GM18517 (cell line): ENCODE measurements around the gene CPE.

Source experiments
- ATAC-seq: cut with Tn5 transposase; IDR thresholded peaks from one replicate; pipeline ENCODE4 v1.9.1; 2021; ENCODE audit warnings: mild to moderate bottlenecking, moderate library complexity; ENCODE audit not compliant: unreplicated experiment

CPE gene

DNA sequence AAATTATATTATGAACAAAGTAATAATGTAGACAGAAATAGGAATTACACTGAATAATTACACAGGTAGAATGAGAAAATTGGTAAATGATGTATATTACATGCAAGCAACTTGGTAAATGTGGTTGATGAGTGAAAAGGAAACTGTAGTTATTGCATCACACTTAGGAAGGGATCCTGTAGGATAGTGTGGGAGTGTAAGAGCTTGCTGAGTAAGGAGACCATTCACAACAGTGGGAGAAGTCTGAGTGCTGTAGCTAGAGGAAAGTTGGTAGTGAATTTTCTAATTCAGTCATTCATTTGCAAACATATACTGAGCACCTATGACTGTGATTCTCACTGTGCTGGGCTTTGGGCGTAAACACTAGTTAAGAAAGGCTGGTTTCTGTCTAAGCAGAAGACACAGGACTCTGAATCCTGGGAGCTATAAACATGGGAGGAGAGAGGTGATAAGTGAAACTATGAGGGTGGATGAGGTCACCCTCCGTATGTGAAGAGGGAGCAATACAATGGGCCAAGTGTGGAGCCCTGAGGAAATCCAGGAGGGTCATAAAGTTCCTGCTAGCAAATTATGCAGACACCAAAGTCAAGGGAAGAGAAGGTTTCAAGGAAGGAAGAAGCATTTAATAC is 14.2 kb upstream of the CPE start:
- ATAC-seq: no peak

DNA sequence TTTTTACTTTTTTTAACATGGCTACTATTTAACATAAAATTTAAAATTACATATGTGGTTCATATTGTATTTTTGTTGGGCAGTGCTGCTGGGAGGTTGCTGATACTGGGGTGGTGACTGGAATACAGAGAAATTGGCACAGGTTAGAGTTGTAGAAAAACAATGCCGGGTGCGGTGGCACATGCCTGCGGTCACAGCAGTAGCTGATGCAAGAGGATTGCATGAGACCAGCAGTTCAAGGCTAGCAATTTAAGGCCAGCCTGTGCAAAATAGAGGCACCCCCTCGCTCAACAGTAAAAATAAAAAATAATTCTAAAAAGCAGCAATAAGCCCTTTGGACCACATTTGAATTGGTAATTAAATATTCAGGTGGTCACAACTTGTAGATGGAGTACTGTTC is 11.8 kb upstream of the CPE start:
- ATAC-seq: no peak

DNA sequence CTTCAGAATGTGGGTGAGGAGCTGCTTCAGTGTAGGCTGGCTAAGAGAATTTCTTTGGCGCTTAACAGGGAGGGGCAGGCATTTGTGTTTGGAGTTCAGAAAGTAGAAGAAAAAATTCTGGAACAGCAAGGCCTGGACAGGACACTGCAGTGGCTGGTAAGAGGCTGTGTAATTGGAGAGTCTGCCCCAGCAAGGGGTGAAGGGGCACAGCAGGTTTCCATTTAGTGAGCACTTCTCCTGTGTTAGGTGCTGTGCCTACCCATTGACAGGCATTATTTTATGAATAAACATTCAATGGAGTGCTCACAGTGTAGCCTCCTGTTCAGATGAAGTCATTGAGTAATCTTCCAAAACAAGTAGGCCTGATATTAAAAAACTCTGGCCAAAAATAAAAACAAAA is 10.7 kb upstream of the CPE start:
- ATAC-seq: no peak

DNA sequence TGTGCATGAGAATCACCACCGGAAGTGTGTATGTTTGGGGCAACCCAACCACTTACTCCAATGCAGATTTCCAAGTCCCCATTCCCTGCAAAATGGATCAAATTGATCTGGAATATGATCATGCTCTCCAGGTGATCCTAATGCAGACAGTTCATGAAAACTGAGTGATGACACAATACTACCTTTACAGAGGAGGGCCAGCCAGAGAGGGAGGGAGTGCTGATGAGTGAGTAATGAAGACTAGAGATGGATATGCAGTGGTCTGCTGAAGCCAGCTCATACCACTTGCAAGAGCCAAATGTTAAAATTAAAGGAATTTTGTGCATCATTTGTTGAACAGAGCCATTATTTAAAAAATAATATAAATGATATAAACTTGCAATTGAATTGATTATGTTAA is 10.2 kb upstream of the CPE start:
- no peak for ATAC-seq

DNA sequence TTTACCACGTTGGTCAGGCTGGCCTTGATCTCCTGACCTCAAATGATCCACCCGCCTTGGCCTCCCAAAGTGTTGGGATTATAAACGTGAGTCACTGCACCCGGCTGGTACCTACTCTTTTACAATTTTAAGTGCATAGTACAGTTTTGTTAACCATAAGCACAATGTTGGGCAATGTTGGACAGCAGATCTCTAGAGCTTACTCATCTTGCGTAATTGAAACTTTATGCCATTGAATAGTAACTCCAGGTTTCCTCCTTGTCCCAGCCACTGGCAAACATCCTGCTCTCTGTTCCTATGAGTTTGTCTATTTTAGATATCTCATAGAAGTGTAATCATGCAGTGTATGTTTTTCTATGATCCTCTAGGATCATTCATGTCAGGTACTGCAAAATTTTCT is 9.3 kb upstream of the CPE start:
- ATAC-seq: no peak

DNA sequence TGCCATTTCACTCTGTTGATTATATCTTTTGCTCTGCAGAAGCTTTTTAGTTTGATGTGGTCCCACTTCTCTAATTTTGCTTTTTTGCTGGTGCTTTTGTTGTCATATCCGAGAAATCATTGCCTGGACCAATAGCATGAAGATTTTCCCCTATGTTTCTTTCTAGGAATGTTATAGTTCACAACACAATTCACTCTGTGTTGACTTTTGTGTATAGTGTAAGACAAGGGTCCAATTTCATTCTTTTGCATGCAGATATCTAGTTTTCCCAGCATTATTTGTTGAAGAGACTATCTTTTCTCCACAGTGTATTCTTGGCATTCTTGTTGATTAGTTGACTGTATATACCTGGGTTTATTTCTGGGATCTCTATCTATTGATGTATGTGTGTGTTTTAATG is 8.3 kb upstream of the CPE start:
- ATAC-seq: no peak

DNA sequence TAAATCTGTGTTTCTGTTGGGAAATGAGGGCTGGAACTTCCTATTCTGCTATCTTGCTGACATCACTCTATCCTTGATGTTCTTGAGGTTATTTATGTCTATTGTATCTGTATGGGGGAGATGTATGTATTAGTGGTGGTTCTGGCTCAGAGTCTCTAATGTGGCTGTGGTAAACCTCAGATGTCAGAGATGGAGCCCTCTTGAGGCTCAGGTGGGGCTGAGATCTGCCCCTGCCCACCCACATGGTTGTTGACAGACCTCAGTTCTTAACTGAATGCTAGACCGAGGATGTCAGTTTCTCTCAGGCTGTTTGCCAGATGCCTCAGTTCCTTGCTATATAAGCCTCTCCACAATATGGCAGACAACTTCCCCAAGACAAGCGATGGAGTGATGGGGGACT is 3.3 kb upstream of the CPE start:
- no peak for ATAC-seq

DNA sequence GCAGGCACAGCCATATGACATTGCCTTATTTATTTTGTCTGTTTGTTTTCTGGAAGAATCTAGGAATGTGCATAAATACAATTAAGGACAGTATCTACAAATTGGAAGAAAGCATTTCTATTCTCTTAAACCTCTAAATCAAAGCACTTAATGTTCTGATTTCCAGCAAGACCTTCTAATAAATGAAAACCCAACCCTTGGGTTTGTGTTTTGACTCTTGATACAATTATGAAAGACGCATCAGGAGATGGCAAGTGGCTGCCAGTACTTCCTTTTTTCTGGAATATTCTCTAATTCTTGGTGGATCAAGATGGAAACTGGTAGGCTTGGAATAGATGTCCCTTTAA is 437 bp upstream of the CPE start:
- no peak for ATAC-seq

DNA sequence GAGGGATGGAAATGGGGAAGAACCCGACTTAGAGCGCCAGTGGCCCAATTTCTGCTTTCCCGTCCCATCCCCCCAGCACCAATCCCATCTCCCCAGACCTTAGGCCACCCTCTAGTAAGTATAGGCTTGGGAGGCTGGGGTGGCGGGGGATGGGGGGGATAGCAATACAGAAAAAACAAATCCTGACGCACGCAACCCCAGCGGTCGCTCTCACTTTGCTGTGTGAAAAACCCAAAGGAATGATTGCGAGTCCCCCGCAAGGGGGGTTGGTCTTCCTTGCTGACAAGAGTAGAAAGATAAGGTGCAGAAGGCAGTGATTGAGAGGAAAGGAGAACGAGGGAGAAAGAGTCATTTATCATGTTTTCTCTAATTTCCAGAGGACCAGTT is 863 bp downstream of the CPE start:
- no peak for ATAC-seq

DNA sequence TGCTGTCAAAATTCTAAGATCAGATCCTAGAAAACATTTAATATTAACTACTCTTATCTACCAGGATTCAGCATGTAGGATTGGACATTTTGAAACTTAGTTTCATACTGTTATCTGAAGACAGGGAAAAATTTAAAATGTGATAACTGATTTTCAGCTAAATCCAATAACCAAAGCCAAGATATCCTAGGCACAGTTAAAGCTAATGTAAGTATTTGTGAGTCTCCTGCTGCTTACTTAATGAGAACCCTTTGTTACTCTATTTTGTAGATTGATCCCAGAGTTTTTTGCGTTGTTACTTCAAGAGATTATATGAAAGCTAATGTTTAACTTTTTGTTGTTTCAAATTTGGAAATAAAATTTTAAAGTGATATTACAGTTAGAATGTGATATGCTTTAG is 2.0 kb downstream of the CPE start:
- no peak for ATAC-seq

DNA sequence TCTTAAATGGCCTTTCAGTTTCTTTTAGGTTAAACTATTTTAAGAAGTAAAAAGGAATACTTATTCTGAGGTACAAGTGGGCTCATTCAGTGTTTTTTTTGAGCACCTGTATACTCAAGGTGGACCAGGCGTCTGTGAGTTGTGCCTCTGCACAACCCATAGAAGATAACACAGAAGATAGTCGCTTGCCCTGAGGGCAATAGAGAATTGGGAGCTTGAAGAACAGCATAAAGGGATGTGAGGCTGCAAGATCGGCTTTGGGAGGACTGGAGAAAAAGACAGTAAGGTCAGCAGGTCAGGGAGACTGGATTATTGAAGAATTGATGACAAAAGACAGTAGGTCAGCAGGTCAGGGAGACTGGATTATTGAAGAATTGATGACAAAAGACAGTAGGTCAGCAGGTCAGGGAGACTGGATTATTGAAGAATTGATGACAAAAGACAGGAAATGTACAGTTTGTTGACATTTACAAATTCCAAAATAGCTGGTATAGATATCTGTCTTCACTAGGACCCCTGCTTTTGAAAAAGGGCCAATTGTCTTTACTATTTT is 3.1 kb downstream of the CPE start:
- ATAC-seq: no peak

DNA sequence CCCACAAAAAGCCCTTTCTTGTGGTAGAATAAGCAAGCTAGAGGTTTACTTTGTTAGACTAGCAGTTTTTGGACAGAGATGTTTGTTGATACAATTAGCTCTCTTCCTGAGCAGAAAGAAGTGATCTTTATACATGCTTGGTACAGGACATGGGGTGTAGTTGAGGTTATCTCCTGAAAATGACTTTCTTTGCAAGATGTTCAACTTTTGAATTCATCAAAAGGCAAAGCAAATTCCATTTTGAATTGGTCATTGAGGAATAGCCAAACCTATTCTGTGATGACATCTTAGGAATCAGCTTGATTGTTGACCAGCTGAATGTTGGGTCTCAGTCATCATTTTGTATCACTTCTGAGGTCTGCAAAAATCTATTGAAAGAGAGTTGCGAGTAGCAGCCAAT is 3.8 kb downstream of the CPE start:
- ATAC-seq: no peak

DNA sequence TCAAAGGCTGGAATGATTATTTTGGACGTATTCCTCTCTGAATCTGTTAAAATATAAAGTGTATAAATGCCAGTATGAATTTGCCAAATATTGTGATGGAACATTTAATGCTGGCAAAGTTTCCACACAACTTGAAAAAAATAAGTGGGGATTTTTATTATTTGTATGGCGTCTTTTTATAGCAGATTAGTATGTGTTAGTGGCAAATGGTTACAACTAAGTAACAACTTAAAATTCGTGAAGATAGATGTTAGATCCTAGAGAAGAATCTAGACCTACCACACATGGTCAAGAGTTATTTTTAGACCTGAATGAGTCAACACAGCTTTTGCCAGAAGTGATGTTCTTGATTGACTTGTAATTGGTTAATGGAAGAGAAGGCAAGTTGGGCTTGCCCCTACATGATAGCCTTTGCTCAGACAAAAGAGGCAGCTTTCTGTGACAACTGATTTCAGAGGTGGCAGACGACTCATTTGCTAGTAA is 4.8 kb downstream of the CPE start:
- ATAC-seq: no peak

DNA sequence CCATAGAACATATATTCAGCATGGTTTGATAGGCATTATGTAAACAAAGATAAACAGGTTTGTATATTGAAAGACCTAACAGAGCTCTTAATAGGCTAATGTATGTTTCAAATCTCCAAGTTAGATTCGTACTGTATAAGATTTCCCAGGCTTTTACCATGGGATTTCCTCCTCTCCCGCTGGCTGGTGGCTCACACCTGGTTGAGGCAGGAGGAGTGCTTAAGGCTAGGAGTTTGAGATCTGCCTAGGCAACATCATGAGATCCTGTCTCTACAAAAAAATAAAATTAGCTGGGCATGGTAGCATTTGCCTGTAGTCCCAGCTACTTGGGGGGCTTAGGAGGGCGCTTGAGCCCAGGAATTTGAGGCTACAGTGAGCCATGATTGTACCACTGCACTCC is 5.4 kb downstream of the CPE start:
- ATAC-seq: no peak

DNA sequence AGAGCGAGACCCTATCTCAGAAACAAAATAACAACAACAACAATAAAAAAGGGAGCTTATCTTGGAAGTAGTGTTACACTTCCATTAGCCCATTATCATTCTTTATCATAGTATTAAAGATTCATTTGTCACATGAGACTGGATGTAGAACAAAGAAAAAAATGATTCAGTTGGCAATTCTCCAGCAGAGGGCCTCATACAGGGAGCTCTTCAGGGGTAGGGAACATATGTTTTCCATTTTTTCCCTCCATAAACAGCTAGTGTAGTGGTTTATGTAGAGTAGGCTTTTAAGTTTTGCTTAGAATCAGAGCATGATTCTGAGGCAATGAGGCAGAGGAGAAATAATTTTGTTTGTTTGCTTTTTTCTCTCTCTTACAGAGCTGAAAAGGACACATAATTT is 5.8 kb downstream of the CPE start:
- no peak for ATAC-seq

DNA sequence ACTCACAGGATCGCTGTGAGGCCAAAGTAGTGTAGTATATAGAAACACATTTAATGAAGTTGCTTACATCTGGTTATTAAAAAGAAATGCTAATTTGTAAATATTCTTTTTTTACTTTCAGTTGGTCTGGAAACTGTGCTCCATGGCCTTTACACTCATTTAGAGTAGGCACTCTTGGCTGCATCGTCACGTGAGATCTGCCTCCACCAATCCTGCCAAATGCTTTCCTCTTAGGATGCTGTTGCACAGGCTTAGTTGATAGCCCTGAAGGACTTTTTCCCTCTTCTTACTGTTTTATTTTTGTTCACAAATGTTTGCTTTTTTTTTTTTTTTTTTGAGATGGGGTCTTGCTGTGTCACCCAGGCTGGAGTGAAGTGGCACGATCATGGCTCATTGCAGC is 6.3 kb downstream of the CPE start:
- ATAC-seq: no peak

DNA sequence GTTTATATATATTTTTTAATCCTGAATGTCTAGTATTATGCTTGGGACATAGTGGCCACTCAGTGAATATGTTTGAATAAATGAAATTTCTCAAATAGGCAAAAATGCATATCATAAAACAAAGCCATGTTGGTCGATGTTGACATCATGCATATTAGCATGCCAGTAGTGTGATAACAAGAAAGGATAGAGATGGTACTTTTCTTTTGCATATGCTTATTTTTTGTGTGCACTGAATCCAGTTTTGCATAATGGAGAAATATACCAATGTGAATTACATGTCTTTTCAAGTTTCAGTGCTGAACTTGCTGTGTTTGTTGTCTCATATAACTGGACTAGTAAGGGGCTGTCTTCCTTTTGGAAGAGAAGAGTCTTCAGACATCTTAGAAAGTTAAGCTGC is 7.5 kb downstream of the CPE start:
- no peak for ATAC-seq

DNA sequence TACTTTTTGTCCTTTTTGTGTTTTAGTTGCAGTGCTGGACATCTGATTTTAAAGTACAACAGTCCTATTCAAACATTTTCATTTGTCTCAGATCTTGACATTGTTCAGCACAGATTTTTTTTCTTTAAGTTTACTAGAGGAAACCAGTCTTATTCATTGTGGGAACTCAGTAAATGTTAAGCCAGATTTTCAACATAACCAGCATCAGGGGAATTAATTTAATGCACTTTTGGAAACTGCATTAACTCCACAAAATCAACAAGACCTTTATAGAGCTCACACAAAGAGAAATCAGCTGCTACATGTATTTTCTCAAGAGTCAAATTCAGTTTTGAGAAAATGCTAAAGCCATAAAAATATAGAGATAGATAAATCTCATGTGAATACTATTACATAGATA is 9.9 kb downstream of the CPE start:
- ATAC-seq: no peak

DNA sequence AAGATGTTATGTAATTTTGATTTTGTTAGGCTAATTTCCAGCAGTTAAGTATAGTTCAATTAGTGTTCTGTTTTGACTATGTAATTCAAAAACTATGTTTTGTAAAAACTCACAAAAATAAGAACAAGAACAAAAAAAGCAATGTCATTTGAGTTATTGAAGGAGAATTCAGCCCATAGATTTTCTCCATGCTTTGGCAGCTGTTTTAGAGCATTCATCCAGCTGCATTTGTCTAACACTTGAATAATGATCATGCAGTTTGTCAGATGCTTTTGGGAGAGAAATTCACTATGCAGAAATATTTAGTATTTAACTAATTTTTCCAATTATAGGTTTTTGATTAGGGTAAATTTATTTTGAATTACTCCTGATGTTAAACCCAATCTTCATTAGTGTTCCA is 14.2 kb downstream of the CPE start:
- ATAC-seq: no peak

DNA sequence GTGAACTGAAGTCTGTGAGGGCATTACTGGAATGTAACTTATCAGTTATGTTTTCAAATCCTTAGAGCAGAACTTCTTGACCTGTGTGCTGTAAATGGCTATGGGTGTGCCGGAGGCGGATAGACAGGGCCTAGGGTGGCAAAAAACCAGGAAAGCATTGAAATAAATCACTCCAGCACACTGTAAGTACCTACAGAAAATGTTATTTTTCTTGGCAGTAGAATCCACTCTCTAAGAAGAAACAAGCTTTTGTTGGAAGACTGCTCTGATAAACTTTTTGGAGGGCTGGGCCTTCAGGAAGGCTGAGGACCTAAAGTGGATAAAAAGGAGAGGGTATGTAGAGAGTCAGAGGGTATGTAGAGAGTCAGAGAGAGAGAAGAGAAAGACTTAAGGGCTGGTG is 14.9 kb downstream of the CPE start:
- no peak for ATAC-seq

DNA sequence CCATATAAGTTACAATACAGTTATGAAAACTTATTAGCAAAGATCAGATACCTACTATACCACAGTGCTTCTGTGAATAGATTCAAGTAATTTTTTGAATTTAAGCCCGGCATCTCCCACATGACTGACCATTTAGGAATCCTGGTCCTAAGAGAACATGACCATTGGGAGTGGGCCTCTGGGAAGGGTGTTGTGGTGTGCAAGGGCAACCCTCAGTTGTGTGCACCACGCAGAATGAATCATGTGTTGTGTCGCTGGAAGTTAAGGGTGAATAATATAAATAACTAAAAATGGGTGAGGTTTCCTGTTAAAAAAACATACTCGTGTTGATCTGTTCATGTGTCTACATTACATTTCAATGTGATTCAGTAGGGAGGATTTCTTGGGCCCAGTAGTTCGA is 15.5 kb downstream of the CPE start:
- ATAC-seq: no peak

DNA sequence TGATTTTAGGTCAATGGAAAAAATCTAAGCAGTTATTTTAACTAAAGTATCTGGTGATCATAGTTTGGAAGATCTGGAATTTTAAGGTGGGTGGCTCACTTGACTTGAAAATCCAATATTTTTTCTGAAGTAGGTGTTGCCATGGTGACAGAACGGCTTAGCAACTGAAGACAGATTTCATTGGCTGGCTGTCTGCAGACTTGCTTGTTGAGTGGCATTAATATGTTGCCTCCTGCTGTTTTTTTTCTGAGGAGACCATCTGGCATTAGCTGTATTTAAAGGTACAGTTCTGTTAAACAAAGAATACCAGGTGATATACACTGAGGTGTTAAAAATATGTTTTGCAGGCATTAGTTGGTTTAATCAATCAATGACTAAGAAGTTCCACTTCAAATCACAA is 19.8 kb downstream of the CPE start:
- ATAC-seq: no peak

DNA sequence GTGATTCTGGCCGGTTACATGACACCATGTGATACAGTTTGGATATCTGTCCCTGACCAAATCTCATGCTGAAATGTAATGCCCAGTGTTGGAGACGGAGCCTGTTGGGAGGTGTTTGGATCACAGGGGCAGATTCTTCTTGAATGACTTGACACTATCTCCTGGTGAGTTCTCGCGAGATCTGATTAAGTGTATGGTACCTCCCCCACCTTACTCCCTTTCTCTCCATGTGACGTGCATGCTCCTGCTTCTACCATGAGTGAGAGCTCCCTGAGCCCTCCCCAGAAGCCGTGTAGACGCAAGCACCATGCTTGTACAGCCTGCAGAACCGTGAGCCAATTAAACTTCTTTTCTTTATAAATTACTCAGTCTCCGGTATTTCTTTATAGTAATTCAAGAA is 23.6 kb downstream of the CPE start:
- no peak for ATAC-seq
